ENCODE data around the gene TRAP1.

- TF ChIP-seq POLR2A (IDR thresholded peaks at IDR 0.05) (no peak), CTCF (IDR thresholded peaks at IDR 0.05) (no peak)
These were observed 14.8 kb upstream of the TRAP1 start for GRCh38 chr16:3732171-3732570.

All from stomach (tissue), 4 donors.